ENCODE measurements around the gene CDKN2B-AS1. TPM values are rescaled to one million over a fixed set of nuclear protein-coding genes. Genes with fewer than 3 reads are reported as not detected.

CDKN2B-AS1 gene
- total RNA-seq, 1 donor from 2014 or later: 3.5 TPM

GRCh38 chr9:22009506-22009867 lies 14.9 kb downstream of the CDKN2B-AS1 start:
- H3K9me3 Mint-ChIP-seq (ENCODE audit: low read depth): no peaks in the 10 kb centered on the region
- H3K36me3 Mint-ChIP-seq (ENCODE audit: low read depth): peaks cover 23% of the 10 kb centered on the region
- TF ChIP-seq CTCF (IDR thresholded peaks at IDR 0.05): peak; percentile 27
- peak overlapping the region; percentile 99 for H3K4me3 Mint-ChIP-seq (ENCODE audit: unreplicated experiment)
- peak overlapping the region; percentile 100 for H3K27ac Mint-ChIP-seq (ENCODE audit: unreplicated experiment)
- no peak for DNase-seq (ENCODE audit: low spot score)
- peaks cover 31% of the 10 kb centered on the region for H3K4me1 Mint-ChIP-seq (ENCODE audit: low read depth)
- no peaks in the 10 kb centered on the region for H3K27me3 Mint-ChIP-seq (ENCODE audit: low read depth)

- H3K9me3 Mint-ChIP-seq (ENCODE audit: low read depth): no peaks in the 10 kb centered on the region
- H3K36me3 Mint-ChIP-seq (ENCODE audit: low read depth): peaks cover 9% of the 10 kb centered on the region
- no peak overlapping the region for H3K4me3 Mint-ChIP-seq (ENCODE audit: unreplicated experiment)
- no peak for TF ChIP-seq CTCF (IDR thresholded peaks at IDR 0.05)
- H3K4me1 Mint-ChIP-seq (ENCODE audit: low read depth): peaks cover 15% of the 10 kb centered on the region
- no peaks in the 10 kb centered on the region for H3K27me3 Mint-ChIP-seq (ENCODE audit: low read depth)
- no peak for DNase-seq (ENCODE audit: low spot score)
- H3K27ac Mint-ChIP-seq (ENCODE audit: unreplicated experiment): no peak overlapping the region
These were observed 16.5 kb downstream of the CDKN2B-AS1 start for GRCh38 chr9:22010866-22011625.

- no peak for TF ChIP-seq CTCF (IDR thresholded peaks at IDR 0.05)
- Mint-ChIP-seq H3K27me3 (ENCODE audit: low read depth) (no peaks in the 10 kb centered on the region), H3K4me3 (ENCODE audit: unreplicated experiment) (no peak overlapping the region), H3K4me1 (ENCODE audit: low read depth) (no peaks in the 10 kb centered on the region), H3K9me3 (ENCODE audit: low read depth) (peaks cover 26% of the 10 kb centered on the region), H3K27ac (ENCODE audit: unreplicated experiment) (no peak overlapping the region), H3K36me3 (ENCODE audit: low read depth) (peaks cover 16% of the 10 kb centered on the region)
- DNase-seq (ENCODE audit: low spot score): no peak
These were observed 27.8 kb downstream of the CDKN2B-AS1 start for GRCh38 chr9:22022396-22022795.

- peaks cover 6% of the 10 kb centered on the region for H3K36me3 Mint-ChIP-seq (ENCODE audit: low read depth)
- peaks cover 12% of the 10 kb centered on the region for H3K9me3 Mint-ChIP-seq (ENCODE audit: low read depth)
- H3K4me3 Mint-ChIP-seq (ENCODE audit: unreplicated experiment): no peak overlapping the region
- peaks cover 6% of the 10 kb centered on the region for H3K4me1 Mint-ChIP-seq (ENCODE audit: low read depth)
- no peaks in the 10 kb centered on the region for H3K27me3 Mint-ChIP-seq (ENCODE audit: low read depth)
- DNase-seq (ENCODE audit: low spot score): no peak
- TF ChIP-seq CTCF (IDR thresholded peaks at IDR 0.05): no peak
- H3K27ac Mint-ChIP-seq (ENCODE audit: unreplicated experiment): no peak overlapping the region
These were observed 32.1 kb downstream of the CDKN2B-AS1 start for GRCh38 chr9:22026696-22027095.

DNA sequence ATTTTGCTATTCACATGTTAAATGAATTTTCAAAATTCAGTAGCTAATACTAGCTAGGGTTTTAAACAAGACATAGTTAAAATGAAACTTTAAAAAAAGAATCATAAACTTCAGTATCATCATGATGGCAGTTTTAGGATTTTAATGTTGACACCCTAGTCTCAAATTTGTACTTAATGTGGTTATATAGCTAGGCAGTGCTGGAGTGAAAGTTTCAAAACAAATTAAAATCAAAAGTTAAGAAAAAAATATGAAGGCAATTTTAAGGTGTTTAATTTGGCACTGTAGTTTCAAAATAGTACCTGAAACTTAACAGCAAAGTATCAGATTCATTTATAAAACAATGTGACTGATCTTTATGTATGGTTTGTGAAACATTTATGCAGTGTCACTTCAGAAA lies 33.8 kb downstream of the CDKN2B-AS1 start:
- no peaks in the 10 kb centered on the region for H3K27me3 Mint-ChIP-seq (ENCODE audit: low read depth)
- H3K9me3 Mint-ChIP-seq (ENCODE audit: low read depth): no peaks in the 10 kb centered on the region
- no peak overlapping the region for H3K27ac Mint-ChIP-seq (ENCODE audit: unreplicated experiment)
- no peaks in the 10 kb centered on the region for H3K36me3 Mint-ChIP-seq (ENCODE audit: low read depth)
- peaks cover 6% of the 10 kb centered on the region for H3K4me1 Mint-ChIP-seq (ENCODE audit: low read depth)
- no peak for DNase-seq (ENCODE audit: low spot score)
- TF ChIP-seq CTCF (IDR thresholded peaks at IDR 0.05): no peak
- no peak overlapping the region for H3K4me3 Mint-ChIP-seq (ENCODE audit: unreplicated experiment)

All from chondrocyte (in vitro differentiated cells).